HL-60 (cell line): ENCODE results near the gene ZFHX3.

ENCODE experiments used
- CTCF ChIP-seq: IDR thresholded peaks from one replicate; pipeline ENCODE4 v1.5.1; 2011; ENCODE audit warnings: low read length, control low read depth, inconsistent platforms; ENCODE audit not compliant: insufficient read depth
- POLR2AphosphoS5 ChIP-seq: IDR thresholded peaks from 2 replicates; pipeline ENCODE4 v1.6.1; 2012; ENCODE audit warnings: low read depth
- SPI1 ChIP-seq: IDR thresholded peaks from 2 replicates; pipeline ENCODE4 v1.6.1; 2012; ENCODE audit warnings: low read depth, mild to moderate bottlenecking, borderline replicate concordance

GRCh38 chr16:72985148-72985941 lies 62.6 kb downstream of the ZFHX3 start:
- no peak for TF ChIP-seq SPI1
- no peak for TF ChIP-seq CTCF
- TF ChIP-seq POLR2AphosphoS5 = no peak
